ENCODE measurements around the gene MAS1. TPM values are rescaled to one million over a fixed set of nuclear protein-coding genes. Genes with fewer than 3 reads are reported as not detected.

MAS1 gene
- total and polyA plus RNA-seq, 2 of the 13 experiments (the other 11 are each of a cell fraction or from before 2014, with no cell fraction given), result not detected

GRCh38 chr6:159875194-159875593 lies 15.6 kb upstream of the MAS1 start (continued):
- no peak for TF ChIP-seq CC2D1A (CRISPR knock-in tag; IDR thresholded peaks at IDR 0.05)
- no peak for TF ChIP-seq ZBTB38 (CRISPR knock-in tag; IDR thresholded peaks at IDR 0.05)
- TF ChIP-seq ZNF547 (CRISPR knock-in tag; IDR thresholded peaks at IDR 0.05), result no peak
- no peak for TF ChIP-seq PAF1 (CRISPR knock-in tag; IDR thresholded peaks at IDR 0.05)
- no peak for TF ChIP-seq ZNF576 (CRISPR knock-in tag; IDR thresholded peaks at IDR 0.05)
- no peak for TF ChIP-seq ZNF432 (CRISPR knock-in tag; IDR thresholded peaks at IDR 0.05; ENCODE audit: borderline replicate concordance)
- no peak for TF ChIP-seq U2AF2 (IDR thresholded peaks at IDR 0.05; ENCODE audit: low read depth, low read length)
- TF ChIP-seq STAT6 (CRISPR knock-in tag; IDR thresholded peaks at IDR 0.05; ENCODE audit: borderline replicate concordance), result no peak
- peak; percentile 56; the same call in 1 of the 2 replicates for TF ChIP-seq SMAD3 (CRISPR knock-in tag; IDR thresholded peaks at IDR 0.05)
- TF ChIP-seq ZBTB21 (CRISPR knock-in tag; IDR thresholded peaks at IDR 0.05), result no peak
- TF ChIP-seq ZNF782 (CRISPR knock-in tag; IDR thresholded peaks at IDR 0.05; ENCODE audit: borderline replicate concordance), result no peak
- peak; percentile 63; the same call in 1 of the 2 replicates for TF ChIP-seq ZBTB7B (CRISPR knock-in tag; IDR thresholded peaks at IDR 0.05)
- no peak for TF ChIP-seq ARNT2 (CRISPR knock-in tag; IDR thresholded peaks at IDR 0.05; ENCODE audit: low read depth)
- TF ChIP-seq JUN (CRISPR knock-in tag; IDR thresholded peaks at IDR 0.05), result no peak
- TF ChIP-seq PBX3 (CRISPR knock-in tag; IDR thresholded peaks at IDR 0.05; ENCODE audit: borderline replicate concordance), result no peak
- TF ChIP-seq HOXA5 (CRISPR knock-in tag; IDR thresholded peaks at IDR 0.05), result no peak
- peak; percentile 54; the same call in 1 of the 2 replicates for TF ChIP-seq ZNF605 (CRISPR knock-in tag; IDR thresholded peaks at IDR 0.05)
- no peak for TF ChIP-seq ZSCAN20 (CRISPR knock-in tag; IDR thresholded peaks at IDR 0.05; ENCODE audit: borderline replicate concordance)
- TF ChIP-seq ZNF781 (CRISPR knock-in tag; IDR thresholded peaks at IDR 0.05; ENCODE audit: borderline replicate concordance, not compliant biosample characterization), result no peak
- no peak for TF ChIP-seq CHD2 (IDR thresholded peaks at IDR 0.05; ENCODE audit: low read depth, low read length)
- peak; percentile 63; the same call in 1 of the 2 replicates for TF ChIP-seq ZNF607 (CRISPR knock-in tag; IDR thresholded peaks at IDR 0.05; ENCODE audit: borderline replicate concordance)
- TF ChIP-seq NFRKB (IDR thresholded peaks at IDR 0.05), result no peak
- TF ChIP-seq POLR2AphosphoS2 (IDR thresholded peaks at IDR 0.05; ENCODE audit: low read depth, low read length), result no peak
- TF ChIP-seq ESRRA (CRISPR knock-in tag; IDR thresholded peaks at IDR 0.05; ENCODE audit: low read depth), result peak; percentile 66; the same call in 1 of the 2 replicates
- no peak for TF ChIP-seq ZNF780A (CRISPR knock-in tag; IDR thresholded peaks at IDR 0.05)
- no peak for TF ChIP-seq POLR2AphosphoS5 (IDR thresholded peaks at IDR 0.05; ENCODE audit: low read depth, low read length)
- TF ChIP-seq THAP8 (CRISPR knock-in tag; IDR thresholded peaks at IDR 0.05; ENCODE audit: borderline replicate concordance), result no peak
- peak; percentile 64 for TF ChIP-seq SAP130 (CRISPR knock-in tag; IDR thresholded peaks at IDR 0.05; ENCODE audit: low read depth)
- TF ChIP-seq CCDC6 (CRISPR knock-in tag; IDR thresholded peaks at IDR 0.05), result no peak
- TF ChIP-seq AGO2 (optimal IDR thresholded peaks at IDR 0.05; ENCODE audit: low read depth, low read length), result no peak

All from HepG2 (cell line).